CD4-positive, alpha-beta T cell treated with Interleukin-4 for 4 hours (primary cell): Measurements from ENCODE around the gene HMCN2.

Source experiments
- DNase-seq: peaks from one replicate; pipeline ENCODE4 v3.0.0-alpha.2; 2020

The HMCN2 gene

GRCh38 chr9:130459941-130460669, 194.5 kb downstream of the HMCN2 start:
- DNase-seq = no peak

DNA sequence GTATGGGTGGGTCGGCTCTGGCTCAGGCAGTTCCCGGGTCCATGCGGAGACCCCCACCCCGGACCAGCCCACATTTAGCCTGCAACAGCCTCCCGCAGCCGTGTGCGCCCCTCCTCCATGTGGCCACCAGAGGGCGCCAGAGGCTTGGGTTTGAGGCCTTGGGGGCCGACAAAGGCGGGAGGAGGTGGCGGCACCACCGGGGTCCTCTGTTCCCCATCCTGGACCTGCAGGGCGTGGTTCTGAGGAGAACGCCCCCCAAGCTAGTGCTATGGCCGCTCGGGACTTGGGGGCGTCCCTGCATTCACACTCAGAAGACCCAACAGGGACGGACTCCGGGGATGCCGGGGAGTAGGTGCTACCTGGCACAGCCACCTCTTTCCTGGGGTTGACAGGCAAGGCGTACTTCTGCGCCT, 195.7 kb downstream of the HMCN2 start:
- peak; percentile 44 for DNase-seq

GRCh38 chr9:130461731-130462130, 196.2 kb downstream of the HMCN2 start:
- no peak for DNase-seq

GRCh38 chr9:130462685-130463540, 197.4 kb downstream of the HMCN2 start:
- DNase-seq = no peak

GRCh38 chr9:130463763-130464745, 198.5 kb downstream of the HMCN2 start:
- DNase-seq = no peak

DNA sequence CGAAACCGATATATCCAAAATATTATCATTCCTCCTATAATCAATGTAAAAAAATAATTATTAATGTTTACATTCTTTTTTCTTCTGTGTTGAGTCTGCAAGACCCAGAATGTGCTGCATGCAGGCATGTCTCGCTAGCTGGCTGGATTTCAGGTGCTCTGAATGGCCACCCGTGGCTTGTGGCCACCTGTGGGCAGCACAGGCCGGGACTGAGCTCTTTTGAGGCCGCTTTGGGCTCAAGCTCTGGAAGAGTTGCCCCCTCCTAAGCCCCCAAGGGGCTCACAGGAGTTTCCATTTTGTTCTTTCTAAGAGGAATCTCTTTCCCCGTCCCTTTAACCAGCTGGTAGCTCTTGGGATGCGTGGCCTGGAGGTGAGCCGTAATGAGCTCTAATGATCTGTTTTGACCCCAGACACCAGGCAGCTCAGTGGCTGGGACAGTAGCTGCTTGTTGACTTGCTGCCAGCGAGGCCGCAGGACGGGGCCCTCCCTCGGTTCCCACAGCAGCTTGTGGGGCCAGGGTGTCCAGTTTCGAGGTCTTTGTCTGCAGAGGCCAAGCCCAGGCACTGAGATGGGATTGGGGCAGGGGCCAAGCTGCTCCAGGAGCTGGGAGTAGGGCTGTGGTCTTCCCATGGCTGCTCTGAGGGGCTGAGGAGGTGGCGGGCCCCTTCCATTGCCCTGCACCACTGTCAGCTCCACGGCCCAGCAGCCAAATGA, 200.0 kb downstream of the HMCN2 start:
- no peak for DNase-seq

GRCh38 chr9:130466537-130467217, 201.1 kb downstream of the HMCN2 start:
- DNase-seq = no peak

- DNase-seq = no peak
Measured at GRCh38 chr9:130467316-130467715, 201.8 kb downstream of the HMCN2 start.

- DNase-seq = no peak
Measured at GRCh38 chr9:130468566-130468965, 203.0 kb downstream of the HMCN2 start.

DNA sequence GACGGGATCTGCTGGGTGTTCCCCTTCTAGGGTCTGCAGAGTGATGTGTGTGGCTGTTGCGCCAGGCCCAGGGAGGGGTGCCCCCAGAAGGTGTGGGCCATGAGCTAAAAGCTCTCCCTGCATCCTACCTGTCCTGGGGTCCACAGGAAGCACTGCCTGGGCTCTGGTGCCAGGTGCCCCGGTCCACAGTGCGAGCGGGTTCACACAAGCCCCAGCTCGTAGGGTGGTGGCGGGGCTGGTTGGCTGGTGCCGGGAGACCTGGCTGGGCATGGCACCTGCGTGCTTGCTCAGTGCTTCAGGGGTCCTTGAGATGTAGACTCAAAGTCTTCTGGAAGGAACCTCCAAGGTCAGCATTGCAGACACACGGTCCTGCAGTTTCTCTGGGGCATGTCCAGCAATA, 204.7 kb downstream of the HMCN2 start:
- DNase-seq = no peak

- no peak for DNase-seq
Measured at GRCh38 chr9:130470950-130471349, 205.4 kb downstream of the HMCN2 start.

GRCh38 chr9:130471411-130472183, 206.0 kb downstream of the HMCN2 start:
- no peak for DNase-seq

DNA sequence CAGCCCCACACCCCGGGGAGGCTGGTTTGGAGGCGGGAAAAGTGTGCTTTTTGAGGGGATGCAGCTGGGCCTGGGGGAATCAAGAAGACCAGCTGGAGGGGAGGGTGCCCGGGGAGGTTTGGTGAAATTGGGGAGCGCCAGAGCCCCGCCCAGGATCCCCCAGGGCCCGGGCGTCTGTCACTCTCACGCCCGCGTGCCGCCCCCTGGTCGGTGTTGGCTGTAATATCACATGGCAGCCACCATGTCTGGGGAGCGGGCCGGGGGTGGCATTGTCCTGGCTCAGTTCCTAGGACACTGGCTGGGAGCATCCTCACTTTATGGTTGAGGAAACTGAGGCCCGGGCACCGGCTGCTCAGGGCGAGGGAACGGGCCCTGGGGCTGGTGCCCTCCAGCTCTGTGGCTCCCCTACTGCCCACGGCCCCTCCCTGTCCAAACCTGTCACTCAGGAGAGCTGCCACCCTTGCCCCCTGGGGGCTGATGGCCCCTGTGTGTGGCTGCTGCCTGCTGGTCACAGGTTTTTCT, 206.7 kb downstream of the HMCN2 start:
- DNase-seq = no peak

DNA sequence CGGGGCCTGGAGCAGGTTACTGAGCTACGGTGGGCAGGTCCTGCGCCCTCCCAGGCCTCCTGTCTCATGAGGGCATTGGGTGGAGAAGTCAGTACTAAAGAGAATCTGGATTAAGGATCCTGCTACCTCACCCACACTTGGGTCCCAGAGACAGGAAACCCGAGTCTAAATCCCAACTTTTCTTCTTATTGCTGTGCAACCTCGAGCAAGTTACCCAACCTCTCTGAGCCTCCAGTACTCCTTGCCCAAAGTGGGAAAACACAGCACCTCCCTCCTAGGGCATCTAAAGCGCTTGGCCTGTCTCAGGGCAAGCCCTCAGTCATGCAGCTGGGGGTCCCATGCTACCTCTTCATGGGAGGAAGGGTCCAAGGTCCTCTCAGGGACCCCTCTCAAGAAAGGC, 207.4 kb downstream of the HMCN2 start:
- DNase-seq = no peak

DNA sequence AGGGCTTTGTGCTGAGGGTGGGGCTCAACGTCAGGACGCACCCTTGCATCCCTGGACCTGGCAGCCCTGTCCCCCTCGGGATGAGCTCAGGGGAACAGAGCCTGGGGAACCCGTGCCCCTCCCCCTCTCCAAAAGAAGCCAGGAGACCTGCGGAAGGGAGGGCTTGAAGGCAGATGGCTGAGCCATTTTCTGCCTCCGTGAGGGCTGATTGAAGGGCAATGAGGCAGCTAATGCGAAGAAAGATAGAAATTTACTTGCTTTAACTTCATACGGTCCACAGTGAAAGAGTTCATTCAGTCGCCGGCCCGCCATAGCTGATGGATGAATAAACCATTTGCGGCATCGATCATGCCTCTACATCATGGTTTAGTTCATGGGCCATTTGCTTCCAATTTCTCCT, 208.0 kb downstream of the HMCN2 start:
- DNase-seq = no peak

DNA sequence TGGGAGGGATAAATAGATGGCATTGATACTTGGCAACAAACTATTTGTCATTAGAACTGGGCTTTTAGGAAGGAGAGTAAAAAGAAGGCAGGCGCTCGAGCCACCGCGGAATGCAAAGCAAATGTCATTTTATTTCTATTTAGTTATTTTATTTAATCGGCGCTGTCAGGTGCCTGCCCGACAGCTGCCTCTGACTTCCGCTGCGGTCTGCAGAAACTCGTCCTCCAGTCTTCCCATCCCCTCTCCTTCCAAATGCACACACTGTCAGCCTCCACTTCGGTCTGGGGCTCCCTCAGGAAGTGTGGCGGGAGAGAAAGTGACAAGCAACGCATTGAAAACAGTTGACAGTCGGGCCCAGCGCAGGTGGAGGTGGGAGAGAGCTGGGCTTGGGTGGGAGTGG, 208.5 kb downstream of the HMCN2 start:
- DNase-seq = no peak

DNA sequence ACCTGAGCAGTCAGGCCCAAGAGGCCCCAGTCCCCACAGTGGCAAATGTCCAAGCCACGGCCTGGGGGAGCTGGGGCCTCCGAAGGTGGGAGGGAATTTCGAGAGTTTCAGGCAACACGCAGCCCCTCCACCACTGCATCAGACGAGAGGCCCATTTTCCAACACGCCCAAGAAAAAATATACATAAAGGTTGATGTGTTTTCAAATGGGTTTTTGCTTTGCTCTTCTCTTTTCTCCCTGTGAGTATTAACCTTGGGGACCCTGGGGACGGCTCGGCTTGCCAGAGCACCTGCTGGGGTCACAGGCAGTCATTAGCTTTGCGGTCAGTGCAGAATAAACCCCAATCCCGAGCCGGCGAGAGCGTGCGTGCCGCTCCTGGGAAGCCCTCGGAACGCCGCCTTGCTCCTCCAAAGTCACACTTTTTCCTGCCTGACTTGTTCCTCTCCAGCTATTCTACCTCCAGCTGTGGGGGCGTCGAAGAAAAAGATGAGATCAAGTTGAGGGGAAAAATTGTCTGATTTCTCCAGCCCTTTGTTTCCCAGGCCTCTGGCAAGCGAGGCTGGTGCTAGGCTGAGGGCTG, 210.7 kb downstream of the HMCN2 start:
- no peak for DNase-seq

DNA sequence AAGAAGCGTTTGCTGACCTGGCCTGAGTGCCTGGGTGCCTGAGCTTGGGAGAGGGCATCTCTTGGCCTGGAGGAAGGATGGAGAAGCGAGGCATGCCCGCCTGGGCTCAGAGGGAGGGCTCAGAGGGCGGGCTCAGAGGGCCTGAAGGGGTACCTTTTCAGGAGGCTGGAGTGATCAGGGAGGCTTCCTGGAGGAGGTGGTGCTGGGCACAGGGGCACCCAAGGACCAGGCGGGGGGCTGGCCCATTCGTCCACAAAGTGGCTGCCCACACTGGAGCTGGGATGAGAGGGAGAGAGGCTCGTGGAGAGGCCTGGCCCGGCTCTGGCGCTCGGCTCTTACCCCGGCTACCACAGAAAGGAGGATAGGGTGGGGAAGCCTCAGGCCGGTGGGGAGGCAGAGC, 212.0 kb downstream of the HMCN2 start:
- no peak for DNase-seq

DNA sequence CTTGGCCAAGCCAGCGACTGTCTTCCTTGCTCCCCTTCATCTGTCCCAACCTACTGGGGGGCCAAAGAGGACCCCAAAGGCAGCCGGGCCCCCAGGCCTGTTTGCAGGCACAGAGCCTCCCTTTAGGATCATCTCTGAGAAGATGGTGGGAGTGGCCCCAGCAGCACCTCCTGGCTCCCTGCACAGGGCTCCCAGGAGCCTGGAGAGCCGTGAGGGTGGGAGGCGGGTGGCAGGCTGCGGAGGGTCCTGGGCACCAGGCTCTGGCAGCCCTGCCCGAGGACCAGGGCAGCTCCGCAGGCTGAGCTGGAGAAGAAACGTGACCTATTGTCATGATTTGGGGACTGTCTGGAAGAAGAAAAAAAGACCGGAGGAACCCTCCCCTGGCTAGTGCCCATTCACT, 212.6 kb downstream of the HMCN2 start:
- no peak for DNase-seq
